Esophagus muscularis mucosa (tissue), 4 donors: ENCODE results near the gene CTPS2. TPM values are rescaled to one million over a fixed set of nuclear protein-coding genes. Genes with fewer than 3 reads are reported as not detected.

ENCODE experiments used
- DNase-seq: peaks from one replicate; pipeline ENCODE4 v3.0.0-alpha.2; 2017; ENCODE audit errors: extremely low spot score
- H3K27ac ChIP-seq, 4 donors: fragments of 200-600 bp; sonication (generic); replicated peaks in 1 of 4; 1 replicate in 3 of 4; 2 replicates in 1 of 4; pipeline ENCODE4 v1.5.1; 2016 to 2019; ENCODE audit warnings: mild to moderate bottlenecking in 1 of 4
- H3K27me3 ChIP-seq, 4 donors: fragments of 200-600 bp; sonication (generic); one replicate each; pipeline versions ENCODE4 v1.5.1 to v1.6.0; 2016 to 2019
- H3K36me3 ChIP-seq, 4 donors: fragments of 200-600 bp; sonication (generic); one replicate each; pipeline ENCODE4 v1.5.1; 2016 to 2019
- H3K4me1 ChIP-seq, 4 donors: fragments of 200-600 bp; sonication (generic); one replicate each; pipeline ENCODE4 v1.5.1; 2016 to 2019
- H3K4me3 ChIP-seq, 4 donors: fragments of 200-600 bp; sonication (generic); 1 replicate in 2 of 4; 2 replicates in 2 of 4; pipeline ENCODE4 v1.5.1; 2016 to 2019; ENCODE audit warnings: mild to moderate bottlenecking in 4 of 4, moderate library complexity in 1 of 4
- H3K9me3 ChIP-seq, 4 donors: fragments of 200-600 bp; sonication (generic); 1 replicate in 3 of 4; 2 replicates in 1 of 4; pipeline ENCODE4 v1.5.1; 2016 to 2019
- EP300 ChIP-seq: sonication (generic); formaldehyde crosslinking; IDR thresholded peaks from one replicate; pipeline ENCODE4 v1.6.1; 2017; ENCODE audit warnings: antibody characterized with exemption
- POLR2A ChIP-seq: fragments of 450-650 bp; IDR thresholded peaks from one replicate; pipeline ENCODE4 v1.6.1; 2017; ENCODE audit warnings: antibody characterized with exemption, moderate library complexity, mild to moderate bottlenecking, low read depth
- POLR2AphosphoS5 ChIP-seq, 2 donors: sonication (generic); formaldehyde crosslinking; IDR thresholded peaks; one replicate each; pipeline ENCODE4 v1.6.1; 2017; ENCODE audit warnings: antibody characterized with exemption in 2 of 2
- WGBS: methylation state at CpG from one replicate; pipeline ENCODE4 v1.1.5; 2018; 5-methylcytosine and 5-hydroxymethylcytosine counted together
- intact Hi-C: fragments of 100-400 bp; cut with DNase I; formaldehyde crosslinking; loops from one replicate; pipeline ENCODE4 v1.15.1; 2023
- total RNA-seq, 4 donors: library from RNA; depleted of rRNA; stranded (reverse); fragments of >200 nt; gene quantifications; one replicate each; pipeline versions ENCODE4 v1.1.0 to v1.2.1, GENCODE V29; 2016
- TF ChIP-seq, protein P1 (sequence below), 3 experiments: fragments of 200-600 bp in 2 of 3; fragments of 450-650 bp in 1 of 3; sonication (generic) in 2 of 3; IDR thresholded peaks; one replicate each; pipeline ENCODE4 v1.5.1; 2017 to 2019; ENCODE audit warnings: antibody characterized with exemption in 3 of 3, mild to moderate bottlenecking in 2 of 3, moderate library complexity in 1 of 3

CTPS2 gene
- total RNA-seq, 4 donors from 2014 or later, result 9.8 to 18.3 (median 13.7) TPM

DNA sequence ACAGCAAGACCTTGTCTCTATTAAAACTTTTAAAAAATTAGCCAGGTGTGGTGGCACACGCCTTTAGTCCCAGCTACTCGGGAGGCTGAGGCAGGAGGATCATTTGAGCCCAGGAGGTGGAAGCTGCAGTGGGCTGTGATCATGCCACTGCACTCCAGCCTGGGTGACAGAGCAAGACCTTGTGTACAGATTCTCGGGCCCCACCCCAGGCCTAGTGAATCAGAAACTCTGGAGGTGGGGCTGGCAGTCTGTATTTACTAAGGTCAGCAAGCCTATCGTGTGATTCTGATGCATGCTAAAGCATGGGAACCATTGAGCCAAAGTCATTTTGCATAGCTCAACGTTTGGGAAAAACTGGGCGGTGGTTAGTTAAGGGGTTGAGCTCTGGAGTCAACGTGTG lies 59.0 kb downstream of the CTPS2 start:
- 72% methylated on average over 7 of the region's 7 CpGs for WGBS

DNA sequence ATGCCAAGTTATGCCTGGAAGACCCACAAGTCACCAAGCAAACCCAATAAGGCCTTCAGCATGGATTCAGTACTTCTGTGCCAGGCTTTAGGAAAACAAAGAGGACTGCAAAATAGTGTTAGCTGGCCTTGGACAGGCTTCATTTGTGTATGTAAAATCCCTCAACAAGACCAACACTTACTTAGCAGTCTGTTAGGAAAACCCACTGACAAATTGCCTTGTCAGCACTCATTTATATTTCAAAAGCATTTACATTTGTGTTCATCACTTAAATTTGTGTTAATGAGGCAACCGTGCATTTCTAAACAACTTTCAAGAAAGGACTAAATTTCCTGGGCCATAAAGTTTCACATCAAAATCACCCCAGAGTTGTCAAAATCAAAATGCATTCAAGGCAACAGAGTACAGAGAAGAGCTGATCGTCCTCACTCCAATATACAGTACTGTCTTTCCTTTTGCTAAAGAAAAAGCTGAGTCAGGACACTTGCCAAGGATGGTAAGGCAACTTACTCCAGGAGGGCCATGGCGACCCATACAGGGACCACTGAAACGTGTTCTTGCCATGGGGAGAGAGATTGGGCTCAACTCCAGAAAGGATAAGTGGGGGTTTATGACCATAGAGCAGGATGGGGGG lies 61.0 kb downstream of the CTPS2 start:
- no peak overlapping the region for H3K27ac ChIP-seq
- no peaks in the 10 kb centered on the region for H3K9me3 ChIP-seq
- intact Hi-C loops, result no loop called here
- no peak for TF ChIP-seq POLR2AphosphoS5 (IDR thresholded peaks at IDR 0.05)
- no peak for TF ChIP-seq EP300
- no peak for TF ChIP-seq POLR2A
- TF ChIP-seq, protein P1, sequence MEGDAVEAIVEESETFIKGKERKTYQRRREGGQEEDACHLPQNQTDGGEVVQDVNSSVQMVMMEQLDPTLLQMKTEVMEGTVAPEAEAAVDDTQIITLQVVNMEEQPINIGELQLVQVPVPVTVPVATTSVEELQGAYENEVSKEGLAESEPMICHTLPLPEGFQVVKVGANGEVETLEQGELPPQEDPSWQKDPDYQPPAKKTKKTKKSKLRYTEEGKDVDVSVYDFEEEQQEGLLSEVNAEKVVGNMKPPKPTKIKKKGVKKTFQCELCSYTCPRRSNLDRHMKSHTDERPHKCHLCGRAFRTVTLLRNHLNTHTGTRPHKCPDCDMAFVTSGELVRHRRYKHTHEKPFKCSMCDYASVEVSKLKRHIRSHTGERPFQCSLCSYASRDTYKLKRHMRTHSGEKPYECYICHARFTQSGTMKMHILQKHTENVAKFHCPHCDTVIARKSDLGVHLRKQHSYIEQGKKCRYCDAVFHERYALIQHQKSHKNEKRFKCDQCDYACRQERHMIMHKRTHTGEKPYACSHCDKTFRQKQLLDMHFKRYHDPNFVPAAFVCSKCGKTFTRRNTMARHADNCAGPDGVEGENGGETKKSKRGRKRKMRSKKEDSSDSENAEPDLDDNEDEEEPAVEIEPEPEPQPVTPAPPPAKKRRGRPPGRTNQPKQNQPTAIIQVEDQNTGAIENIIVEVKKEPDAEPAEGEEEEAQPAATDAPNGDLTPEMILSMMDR (IDR thresholded peaks at IDR 0.05), result no peak
- H3K4me3 ChIP-seq, result no peak overlapping the region
- H3K36me3 ChIP-seq, result no peaks in the 10 kb centered on the region
- no peak for DNase-seq
- H3K27me3 ChIP-seq, result no peaks in the 10 kb centered on the region
- WGBS, result 62% methylated on average over 4 of the region's 4 CpGs
- no peaks in the 10 kb centered on the region for H3K4me1 ChIP-seq

More for the DNA sequence above, 59.0 kb downstream of the CTPS2 start:
- TF ChIP-seq POLR2A (no peak), POLR2AphosphoS5 (IDR thresholded peaks at IDR 0.05) (no peak)
- DNase-seq, result no peak
- no peak overlapping the region for H3K27ac ChIP-seq
- no peak overlapping the region for H3K4me3 ChIP-seq
- no peaks in the 10 kb centered on the region for H3K4me1 ChIP-seq
- no peaks in the 10 kb centered on the region for H3K27me3 ChIP-seq
- H3K9me3 ChIP-seq, result no peaks in the 10 kb centered on the region
- intact Hi-C loops, result no loop called here
- H3K36me3 ChIP-seq, result no peaks in the 10 kb centered on the region

DNA sequence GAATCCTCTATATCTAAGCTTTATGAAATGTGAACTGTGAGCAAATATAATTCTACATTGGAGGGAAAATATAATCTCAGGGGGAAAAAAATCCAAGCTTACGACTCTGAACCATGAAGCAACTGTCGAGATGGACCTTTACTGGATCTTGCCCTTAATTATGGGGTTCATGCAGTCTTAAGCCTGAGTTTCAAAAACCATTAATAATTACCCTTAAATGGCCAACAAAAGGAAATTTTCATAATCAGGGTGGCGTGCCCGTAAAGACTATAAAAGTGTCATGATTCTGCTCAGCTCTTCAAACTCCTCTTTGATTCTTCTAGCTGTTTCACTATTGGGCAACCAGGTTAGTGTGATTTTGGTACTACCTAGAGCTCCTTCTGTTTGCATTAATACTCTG lies 62.6 kb downstream of the CTPS2 start, which contains the start of gene S100G:
TSS of gene S100G (plus strand) at position 301 of the 400 bp plus-strand sequence. CDS start 849 bp downstream, outside the sequence.
- Histone ChIP-seq H3K27me3 (no peaks in the 10 kb centered on the region), H3K4me3 (no peak within 1 kb of the TSS), H3K27ac (no peak within 1 kb of the TSS), H3K36me3 (peaks cover 0 to 5% (median 0%) of the 10 kb centered on the region in 4 donors), H3K4me1 (no peaks in the 10 kb centered on the region), H3K9me3 (no peaks in the 10 kb centered on the region)
- intact Hi-C loops, result no loop called here
- 90% methylated on average over 4 of the region's 4 CpGs for WGBS
- TF ChIP-seq POLR2A (no peak), POLR2AphosphoS5 (IDR thresholded peaks at IDR 0.05) (no peak), EP300 (no peak)
- TF ChIP-seq, protein P1 (IDR thresholded peaks at IDR 0.05), result no peak
- DNase-seq, result no peak

DNA sequence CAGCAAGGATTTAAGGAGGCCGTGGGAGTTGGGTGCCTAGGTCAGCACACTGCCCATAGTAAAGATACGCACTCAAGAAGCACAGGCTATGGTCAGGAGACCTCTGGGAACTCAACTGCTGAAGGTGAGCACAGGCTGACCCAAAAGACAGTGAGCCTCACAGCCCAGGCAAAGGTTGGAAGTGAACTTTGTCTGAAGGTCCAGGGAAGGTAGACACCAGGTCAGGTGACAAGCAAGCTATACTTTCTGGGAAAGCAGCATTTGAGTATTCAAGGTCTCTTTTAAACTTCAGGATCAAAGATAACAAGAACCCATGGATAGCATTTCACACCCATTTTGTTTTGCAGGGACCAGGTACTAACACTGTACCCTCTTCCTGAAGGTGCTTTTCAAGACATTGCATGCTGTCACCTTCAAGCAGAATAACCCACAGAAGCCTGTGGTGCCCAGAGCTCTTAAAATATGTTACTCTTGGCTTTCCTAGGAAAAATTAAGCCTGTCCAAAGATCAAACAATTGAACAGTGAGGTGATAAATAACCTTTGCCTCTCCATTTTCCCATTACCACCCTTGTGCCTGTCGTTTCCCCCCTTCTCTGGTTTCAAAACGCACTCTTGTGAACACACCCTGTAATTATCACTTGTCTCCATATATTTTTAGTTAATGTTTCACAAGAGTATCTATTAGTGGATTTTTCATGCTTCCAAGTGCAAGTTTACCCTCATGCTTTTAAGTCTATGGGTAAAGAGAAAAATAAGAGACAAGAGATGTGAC lies 65.9 kb downstream of the CTPS2 start:
- intact Hi-C loops, result no loop called here
- no peak overlapping the region for H3K4me3 ChIP-seq
- H3K27ac ChIP-seq, result no peak overlapping the region
- no peaks in the 10 kb centered on the region for H3K9me3 ChIP-seq
- peaks cover 0 to 5% (median 0%) of the 10 kb centered on the region in 4 donors for H3K36me3 ChIP-seq
- H3K4me1 ChIP-seq, result no peaks in the 10 kb centered on the region
- 91% methylated on average over 4 of the region's 4 CpGs for WGBS
- H3K27me3 ChIP-seq, result no peaks in the 10 kb centered on the region
- no peak for DNase-seq
- TF ChIP-seq, protein P1 (IDR thresholded peaks at IDR 0.05), result no peak
- TF ChIP-seq POLR2A, result no peak

DNA sequence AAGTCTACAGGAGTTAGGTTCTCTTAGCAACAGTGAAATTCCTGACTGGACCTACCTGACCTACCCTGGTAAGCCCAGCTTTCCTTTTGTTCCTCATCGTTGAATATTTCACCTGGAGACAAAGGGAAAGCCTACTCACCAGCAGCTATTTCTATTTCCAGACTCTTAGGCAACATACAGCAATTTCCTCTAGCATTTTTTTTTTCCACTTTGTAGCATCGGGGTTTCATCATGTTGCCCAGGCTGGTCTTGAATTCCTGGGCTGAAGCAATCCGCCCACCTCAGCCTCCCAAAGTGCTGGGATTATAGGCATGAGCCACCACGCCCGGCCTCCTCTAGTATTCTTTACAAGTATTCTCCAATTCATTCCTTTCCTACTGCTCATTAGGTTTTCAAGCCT lies 69.3 kb downstream of the CTPS2 start:
- TF ChIP-seq, protein P1 (IDR thresholded peaks at IDR 0.05), result no peak
- TF ChIP-seq EP300 (no peak), POLR2A (no peak), POLR2AphosphoS5 (IDR thresholded peaks at IDR 0.05) (no peak)
- H3K27ac ChIP-seq, result no peak overlapping the region
- H3K4me1 ChIP-seq, result no peaks in the 10 kb centered on the region
- intact Hi-C loops, result no loop called here
- DNase-seq, result no peak
- no peaks in the 10 kb centered on the region for H3K27me3 ChIP-seq
- WGBS, result 87% methylated on average over 5 of the region's 5 CpGs
- no peak overlapping the region for H3K4me3 ChIP-seq
- H3K9me3 ChIP-seq, result no peaks in the 10 kb centered on the region
- H3K36me3 ChIP-seq, result peaks cover 0 to 12% (median 2%) of the 10 kb centered on the region in 4 donors
